HepG2 (cell line): Measurements from ENCODE around the gene TM9SF4. TPM values are rescaled to one million over a fixed set of nuclear protein-coding genes. Genes with fewer than 3 reads are reported as not detected.

Experiments used
- BHLHE40 ChIP-seq: IDR thresholded peaks from 2 replicates; pipeline ENCODE4 v1.6.1; 2011; ENCODE audit warnings: low read length, improper control_type of control experiment
- DNMT3B ChIP-seq: conservative IDR thresholded peaks from 2 replicates; pipeline ENCODE4 v1.6.1; 2016; ENCODE audit warnings: missing biosample characterization, control low read depth
- EP300 ChIP-seq, 3 experiments: sonication (generic) in 1 of 3; formaldehyde crosslinking in 1 of 3; IDR thresholded peaks; 2 replicates each; pipeline versions ENCODE4 v1.5.1 to v1.6.1; 2011 to 2020; ENCODE audit warnings: low read depth in 2 of 3, low read length in 2 of 3, borderline replicate concordance in 1 of 3, improper control_type of control experiment in 1 of 3, mild to moderate bottlenecking in 1 of 3, missing genetic modification reagents in 1 of 3, moderate library complexity in 1 of 3
- ETV6 ChIP-seq: sonication (generic); formaldehyde crosslinking; conservative IDR thresholded peaks from 2 replicates; pipeline ENCODE4 v1.4.0; 2020; ENCODE audit warnings: missing genetic modification reagents
- IRF2 ChIP-seq: IDR thresholded peaks from 2 replicates; pipeline ENCODE4 v1.6.1; 2018; ENCODE audit warnings: missing genetic modification reagents, missing compliant biosample characterization
- KLF13 ChIP-seq: sonication (generic); formaldehyde crosslinking; IDR thresholded peaks from 2 replicates; pipeline ENCODE4 v1.4.0; 2020; ENCODE audit warnings: mild to moderate bottlenecking, missing genetic modification reagents
- MTF1 ChIP-seq: sonication (generic); formaldehyde crosslinking; IDR thresholded peaks from 2 replicates; pipeline ENCODE4 v1.5.0; 2020; ENCODE audit warnings: missing genetic modification reagents
- MZF1 ChIP-seq: sonication (generic); formaldehyde crosslinking; IDR thresholded peaks from 2 replicates; pipeline ENCODE4 v1.8.1; 2023; ENCODE audit warnings: mild to moderate bottlenecking, missing genetic modification reagents, borderline replicate concordance
- NPAS2 ChIP-seq: sonication (generic); formaldehyde crosslinking; IDR thresholded peaks from 2 replicates; pipeline ENCODE4 v1.8.0; 2022; ENCODE audit warnings: mild to moderate bottlenecking, missing genetic modification reagents, borderline replicate concordance
- SIN3A ChIP-seq: IDR thresholded peaks from 2 replicates; pipeline ENCODE4 v1.6.1; 2011; ENCODE audit warnings: low read depth, mild to moderate bottlenecking, control low read depth, low read length, borderline replicate concordance
- TBP ChIP-seq: sonication (generic); formaldehyde crosslinking; IDR thresholded peaks from 2 replicates; pipeline ENCODE4 v1.5.0; 2020; ENCODE audit warnings: missing genetic modification reagents
- ZNF101 ChIP-seq: sonication (generic); formaldehyde crosslinking; IDR thresholded peaks from 2 replicates; pipeline ENCODE4 v1.4.0; 2020; ENCODE audit warnings: mild to moderate bottlenecking, low read depth, missing genetic modification reagents, borderline replicate concordance
- ZNF235 ChIP-seq: sonication (generic); formaldehyde crosslinking; IDR thresholded peaks from 2 replicates; pipeline ENCODE4 v1.8.1; 2023; ENCODE audit warnings: mild to moderate bottlenecking, missing genetic modification reagents, borderline replicate concordance
- ZNF354B ChIP-seq: sonication (generic); formaldehyde crosslinking; IDR thresholded peaks from 2 replicates; pipeline ENCODE4 v1.8.0; 2022; ENCODE audit warnings: mild to moderate bottlenecking, missing genetic modification reagents
- ZNF550 ChIP-seq: sonication (generic); formaldehyde crosslinking; IDR thresholded peaks from 2 replicates; pipeline ENCODE4 v1.4.0; 2020; ENCODE audit warnings: mild to moderate bottlenecking, missing genetic modification reagents, borderline replicate concordance
- ZNF615 ChIP-seq: sonication (generic); formaldehyde crosslinking; IDR thresholded peaks from 2 replicates; pipeline ENCODE4 v1.5.0; 2020; ENCODE audit warnings: mild to moderate bottlenecking, missing genetic modification reagents, borderline replicate concordance
- ZNF674 ChIP-seq: sonication (generic); formaldehyde crosslinking; IDR thresholded peaks from 2 replicates; pipeline ENCODE4 v1.5.0; 2020; ENCODE audit warnings: low read depth, mild to moderate bottlenecking, missing genetic modification reagents
- ZSCAN20 ChIP-seq: sonication (generic); formaldehyde crosslinking; IDR thresholded peaks from 2 replicates; pipeline ENCODE4 v1.4.0; 2020; ENCODE audit warnings: missing genetic modification reagents, mild to moderate bottlenecking, borderline replicate concordance
- ZSCAN30 ChIP-seq: sonication (generic); formaldehyde crosslinking; IDR thresholded peaks from 2 replicates; pipeline ENCODE4 v1.5.0; 2020; ENCODE audit warnings: mild to moderate bottlenecking, missing genetic modification reagents
- polyA plus RNA-seq, 8 experiments: library from polyadenylated mRNA; depleted of rRNA in 3 of 8; stranded (reverse) in 7 of 8; unstranded in 1 of 8; fragments of >200 nt; fragmentation: Illumina TruSeq in 4 of 8; extraction: Trizol in 4 of 8; gene quantifications; 2 replicates each; pipeline versions ENCODE4 v1.2.1 to v1.2.3, GENCODE V29; 2011 to 2016; ENCODE audit warnings: low read depth in 4 of 8, missing spikeins in 1 of 8, mixed read lengths in 1 of 8; ENCODE audit not compliant: insufficient read depth in 1 of 8
- total RNA-seq, 5 experiments: library from RNA; depleted of rRNA; stranded (reverse); fragments of >200 nt; fragmentation: Illumina TruSeq; extraction: Trizol; gene quantifications; 2 replicates each; pipeline ENCODE4 v1.2.3, GENCODE V29; 2016; ENCODE audit warnings: low read depth in 1 of 5
- TF ChIP-seq, protein P1 (sequence below): sonication (generic); formaldehyde crosslinking; IDR thresholded peaks from 2 replicates; pipeline ENCODE4 v1.4.0; 2020; ENCODE audit warnings: missing genetic modification reagents, mild to moderate bottlenecking, borderline replicate concordance
- TF ChIP-seq, protein P2 (sequence below): sonication (generic); formaldehyde crosslinking; IDR thresholded peaks from 2 replicates; pipeline ENCODE4 v1.8.0; 2022; ENCODE audit warnings: mild to moderate bottlenecking, missing genetic modification reagents, borderline replicate concordance
- TF ChIP-seq, protein P3 (sequence below): sonication (generic); formaldehyde crosslinking; conservative IDR thresholded peaks from 2 replicates; pipeline ENCODE4 v1.8.1; 2023; ENCODE audit warnings: missing genetic modification reagents
- TF ChIP-seq, protein P4 (sequence below): sonication (generic); formaldehyde crosslinking; IDR thresholded peaks from 2 replicates; pipeline ENCODE4 v1.5.0; 2020; ENCODE audit warnings: missing genetic modification reagents, mild to moderate bottlenecking, borderline replicate concordance

Gene TM9SF4
- total and polyA plus RNA-seq, 2 of the 13 experiments (the other 11 are each of a cell fraction or from before 2014, with no cell fraction given) = 53.5 to 171 TPM

DNA sequence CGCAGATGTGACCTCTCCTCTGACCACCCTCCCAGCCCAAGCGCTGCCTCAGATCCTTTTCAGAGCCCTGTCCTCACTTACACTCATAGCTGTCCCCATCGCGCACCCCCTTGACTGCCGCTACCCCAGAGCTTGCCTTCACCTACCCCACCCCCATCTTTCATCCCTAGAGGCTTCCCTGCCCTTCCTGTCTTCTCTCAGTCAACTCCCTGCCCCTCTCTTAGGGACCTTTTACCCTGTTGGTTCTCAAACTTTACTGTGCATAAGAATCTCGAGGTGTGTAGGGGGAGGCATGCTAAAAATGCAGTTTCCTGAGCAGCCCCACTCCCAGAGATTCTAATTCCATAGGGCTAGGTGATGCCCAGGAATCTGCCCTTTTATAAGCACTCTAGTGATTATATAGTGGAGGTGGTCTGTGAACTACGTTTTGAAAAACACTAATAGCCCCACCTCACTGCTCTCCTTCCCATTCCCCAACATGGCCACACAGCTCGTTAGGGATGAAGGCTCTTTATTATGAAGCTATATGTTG lies 725 bp downstream of the TM9SF4 start (continued):
- TF ChIP-seq, protein P1, sequence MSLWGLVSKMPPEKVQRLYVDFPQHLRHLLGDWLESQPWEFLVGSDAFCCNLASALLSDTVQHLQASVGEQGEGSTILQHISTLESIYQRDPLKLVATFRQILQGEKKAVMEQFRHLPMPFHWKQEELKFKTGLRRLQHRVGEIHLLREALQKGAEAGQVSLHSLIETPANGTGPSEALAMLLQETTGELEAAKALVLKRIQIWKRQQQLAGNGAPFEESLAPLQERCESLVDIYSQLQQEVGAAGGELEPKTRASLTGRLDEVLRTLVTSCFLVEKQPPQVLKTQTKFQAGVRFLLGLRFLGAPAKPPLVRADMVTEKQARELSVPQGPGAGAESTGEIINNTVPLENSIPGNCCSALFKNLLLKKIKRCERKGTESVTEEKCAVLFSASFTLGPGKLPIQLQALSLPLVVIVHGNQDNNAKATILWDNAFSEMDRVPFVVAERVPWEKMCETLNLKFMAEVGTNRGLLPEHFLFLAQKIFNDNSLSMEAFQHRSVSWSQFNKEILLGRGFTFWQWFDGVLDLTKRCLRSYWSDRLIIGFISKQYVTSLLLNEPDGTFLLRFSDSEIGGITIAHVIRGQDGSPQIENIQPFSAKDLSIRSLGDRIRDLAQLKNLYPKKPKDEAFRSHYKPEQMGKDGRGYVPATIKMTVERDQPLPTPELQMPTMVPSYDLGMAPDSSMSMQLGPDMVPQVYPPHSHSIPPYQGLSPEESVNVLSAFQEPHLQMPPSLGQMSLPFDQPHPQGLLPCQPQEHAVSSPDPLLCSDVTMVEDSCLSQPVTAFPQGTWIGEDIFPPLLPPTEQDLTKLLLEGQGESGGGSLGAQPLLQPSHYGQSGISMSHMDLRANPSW (CRISPR knock-in tag) = no peak; the same call in 1 of the 2 replicates
- TF ChIP-seq ZSCAN30 = 0 out of 2 replicates have a peak, but pooled peaks have one; percentile 2
- peak; percentile 29 for TF ChIP-seq ZNF550 (CRISPR knock-in tag)
- no peak; the same call in 1 of the 2 replicates for TF ChIP-seq MZF1 (CRISPR knock-in tag)
- TF ChIP-seq, protein P2, sequence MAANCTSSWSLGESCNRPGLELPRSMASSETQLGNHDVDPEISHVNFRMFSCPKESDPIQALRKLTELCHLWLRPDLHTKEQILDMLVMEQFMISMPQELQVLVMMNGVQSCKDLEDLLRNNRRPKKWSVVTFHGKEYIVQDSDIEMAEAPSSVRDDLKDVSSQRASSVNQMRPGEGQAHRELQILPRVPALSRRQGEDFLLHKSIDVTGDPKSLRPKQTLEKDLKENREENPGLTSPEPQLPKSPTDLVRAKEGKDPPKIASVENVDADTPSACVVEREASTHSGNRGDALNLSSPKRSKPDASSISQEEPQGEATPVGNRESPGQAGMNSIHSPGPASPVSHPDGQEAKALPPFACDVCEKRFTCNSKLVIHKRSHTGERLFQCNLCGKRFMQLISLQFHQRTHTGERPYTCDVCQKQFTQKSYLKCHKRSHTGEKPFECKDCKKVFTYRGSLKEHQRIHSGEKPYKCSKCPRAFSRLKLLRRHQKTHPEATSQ (CRISPR knock-in tag) = 0 out of 2 replicates have a peak, but pooled peaks have one; percentile 15
- 0 out of 2 replicates have a peak, but pooled peaks have one; percentile 20 for TF ChIP-seq DNMT3B (CRISPR knock-in tag)
- TF ChIP-seq, protein P3, sequence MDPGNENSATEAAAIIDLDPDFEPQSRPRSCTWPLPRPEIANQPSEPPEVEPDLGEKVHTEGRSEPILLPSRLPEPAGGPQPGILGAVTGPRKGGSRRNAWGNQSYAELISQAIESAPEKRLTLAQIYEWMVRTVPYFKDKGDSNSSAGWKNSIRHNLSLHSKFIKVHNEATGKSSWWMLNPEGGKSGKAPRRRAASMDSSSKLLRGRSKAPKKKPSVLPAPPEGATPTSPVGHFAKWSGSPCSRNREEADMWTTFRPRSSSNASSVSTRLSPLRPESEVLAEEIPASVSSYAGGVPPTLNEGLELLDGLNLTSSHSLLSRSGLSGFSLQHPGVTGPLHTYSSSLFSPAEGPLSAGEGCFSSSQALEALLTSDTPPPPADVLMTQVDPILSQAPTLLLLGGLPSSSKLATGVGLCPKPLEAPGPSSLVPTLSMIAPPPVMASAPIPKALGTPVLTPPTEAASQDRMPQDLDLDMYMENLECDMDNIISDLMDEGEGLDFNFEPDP = peak; percentile 80; the same call in 1 of the 2 replicates
- TF ChIP-seq ZSCAN20 (CRISPR knock-in tag) = no peak
- 0 out of 2 replicates have a peak, but pooled peaks have one; percentile 10 for TF ChIP-seq SIN3A
- TF ChIP-seq IRF2 = 0 out of 2 replicates have a peak, but pooled peaks have one; percentile 12
- 0 out of 2 replicates have a peak, but pooled peaks have one; percentile 19 for TF ChIP-seq NPAS2
- TF ChIP-seq ZNF674 (CRISPR knock-in tag) = 0 out of 2 replicates have a peak, but pooled peaks have one; percentile 62
- TF ChIP-seq EP300 (IDR thresholded peaks at IDR 0.05; ENCODE audit: low read depth in 2 of 2, low read length in 2 of 2) = no peak
- peak; percentile 48; the same call in 1 of the 2 replicates for TF ChIP-seq EP300 (CRISPR knock-in tag; IDR thresholded peaks at IDR 0.05; ENCODE audit: borderline replicate concordance)
- TF ChIP-seq BHLHE40 = no peak
- TF ChIP-seq MTF1 (CRISPR knock-in tag) = no peak
- TF ChIP-seq ETV6 = 0 out of 2 replicates have a peak, but pooled peaks have one; percentile 57
- peak; percentile 51; the same call in 1 of the 2 replicates for TF ChIP-seq KLF13
- TF ChIP-seq, protein P4, sequence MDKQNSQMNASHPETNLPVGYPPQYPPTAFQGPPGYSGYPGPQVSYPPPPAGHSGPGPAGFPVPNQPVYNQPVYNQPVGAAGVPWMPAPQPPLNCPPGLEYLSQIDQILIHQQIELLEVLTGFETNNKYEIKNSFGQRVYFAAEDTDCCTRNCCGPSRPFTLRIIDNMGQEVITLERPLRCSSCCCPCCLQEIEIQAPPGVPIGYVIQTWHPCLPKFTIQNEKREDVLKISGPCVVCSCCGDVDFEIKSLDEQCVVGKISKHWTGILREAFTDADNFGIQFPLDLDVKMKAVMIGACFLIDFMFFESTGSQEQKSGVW = no peak
- peak; percentile 82; the same call in 1 of the 2 replicates for TF ChIP-seq ZNF354B
- TF ChIP-seq TBP (CRISPR knock-in tag) = no peak
- TF ChIP-seq ZNF101 = no peak
- 0 out of 2 replicates have a peak, but pooled peaks have one; percentile 43 for TF ChIP-seq ZNF615 (CRISPR knock-in tag)
- no peak for TF ChIP-seq ZNF235 (CRISPR knock-in tag)
